GM12864 (cell line): ENCODE data around the gene GTF2H1.

Experiments used
- DNase-seq: peaks from one replicate; pipeline ENCODE4 v3.0.0-alpha.2; 2011; ENCODE audit warnings: low read depth
- H3K4me3 ChIP-seq: 2 replicates; pipeline ENCODE4 v1.5.1; 2011; ENCODE audit warnings: mild to moderate bottlenecking, low read depth, low read length, control low read depth
- TF ChIP-seq, protein P1 (sequence below): IDR thresholded peaks from 2 replicates; pipeline ENCODE4 v1.5.1; 2011; ENCODE audit warnings: low read depth, mild to moderate bottlenecking, moderate library complexity, low read length, control low read depth, inconsistent platforms; ENCODE audit errors: missing control alignments

GTF2H1 gene

DNA sequence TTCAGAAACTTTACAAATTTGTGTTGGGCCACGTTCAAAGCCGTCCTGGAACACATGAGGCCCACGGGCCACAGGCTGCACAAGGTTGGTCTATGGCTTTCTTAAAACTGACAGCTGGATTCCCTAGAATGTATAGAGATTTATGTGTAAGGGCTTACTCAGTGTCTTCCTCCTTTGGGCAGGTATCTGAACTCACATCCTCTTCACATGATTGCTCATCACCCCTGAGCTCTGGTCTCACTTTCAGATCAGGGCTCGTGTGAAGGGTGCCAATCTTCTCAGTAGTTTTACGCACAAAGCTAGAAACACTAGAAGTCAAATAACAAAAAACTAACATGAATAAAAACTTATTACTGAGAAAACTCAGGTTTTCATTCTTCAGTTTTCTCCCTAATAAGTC is 27.5 kb upstream of the GTF2H1 start:
- DNase-seq: peak; percentile 29
- TF ChIP-seq, protein P1, sequence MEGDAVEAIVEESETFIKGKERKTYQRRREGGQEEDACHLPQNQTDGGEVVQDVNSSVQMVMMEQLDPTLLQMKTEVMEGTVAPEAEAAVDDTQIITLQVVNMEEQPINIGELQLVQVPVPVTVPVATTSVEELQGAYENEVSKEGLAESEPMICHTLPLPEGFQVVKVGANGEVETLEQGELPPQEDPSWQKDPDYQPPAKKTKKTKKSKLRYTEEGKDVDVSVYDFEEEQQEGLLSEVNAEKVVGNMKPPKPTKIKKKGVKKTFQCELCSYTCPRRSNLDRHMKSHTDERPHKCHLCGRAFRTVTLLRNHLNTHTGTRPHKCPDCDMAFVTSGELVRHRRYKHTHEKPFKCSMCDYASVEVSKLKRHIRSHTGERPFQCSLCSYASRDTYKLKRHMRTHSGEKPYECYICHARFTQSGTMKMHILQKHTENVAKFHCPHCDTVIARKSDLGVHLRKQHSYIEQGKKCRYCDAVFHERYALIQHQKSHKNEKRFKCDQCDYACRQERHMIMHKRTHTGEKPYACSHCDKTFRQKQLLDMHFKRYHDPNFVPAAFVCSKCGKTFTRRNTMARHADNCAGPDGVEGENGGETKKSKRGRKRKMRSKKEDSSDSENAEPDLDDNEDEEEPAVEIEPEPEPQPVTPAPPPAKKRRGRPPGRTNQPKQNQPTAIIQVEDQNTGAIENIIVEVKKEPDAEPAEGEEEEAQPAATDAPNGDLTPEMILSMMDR: no peak
- no peak overlapping the region for H3K4me3 ChIP-seq

DNA sequence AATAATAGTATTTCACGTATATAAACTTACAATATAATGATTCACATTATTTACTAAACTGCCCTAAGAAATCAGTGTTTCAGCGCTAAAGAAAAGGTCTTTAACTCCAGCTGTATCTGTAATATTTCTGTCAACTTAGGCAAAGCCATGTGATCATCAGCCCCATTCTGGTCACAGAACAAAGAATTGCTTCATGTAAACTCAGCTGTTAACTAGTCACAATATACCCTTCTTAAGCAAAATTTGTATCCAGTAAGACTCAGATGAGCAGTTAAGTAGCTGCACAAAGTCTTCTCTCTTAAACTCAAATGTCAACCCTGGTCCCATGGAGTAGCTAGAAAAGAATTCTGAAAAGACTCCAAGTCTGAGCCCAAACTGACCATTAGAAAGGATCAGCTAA is 27.1 kb upstream of the GTF2H1 start:
- no peak for DNase-seq
- no peak overlapping the region for H3K4me3 ChIP-seq

DNA sequence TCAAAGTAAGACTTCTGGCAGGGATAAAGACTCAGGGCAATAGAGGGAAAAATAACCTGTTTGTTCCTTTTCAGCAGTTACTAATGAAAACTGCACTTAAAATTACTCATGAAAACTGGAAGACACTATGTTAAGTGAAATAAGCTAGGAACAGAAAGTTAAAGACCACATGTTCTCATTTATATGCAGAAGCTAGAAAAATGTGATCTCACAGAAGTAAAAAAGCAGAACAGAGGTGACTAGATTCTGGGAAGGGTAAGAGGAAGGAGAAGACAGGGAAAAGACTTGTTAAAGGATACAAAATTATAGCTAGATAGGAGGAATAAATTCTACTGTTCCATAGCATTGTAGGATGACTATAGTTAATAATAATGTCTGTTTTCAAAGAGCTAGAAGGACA is 22.6 kb upstream of the GTF2H1 start:
- TF ChIP-seq, protein P1: no peak
- H3K4me3 ChIP-seq: no peak overlapping the region

More for the DNA sequence above, 27.1 kb upstream of the GTF2H1 start:
- TF ChIP-seq, protein P1: no peak

DNA sequence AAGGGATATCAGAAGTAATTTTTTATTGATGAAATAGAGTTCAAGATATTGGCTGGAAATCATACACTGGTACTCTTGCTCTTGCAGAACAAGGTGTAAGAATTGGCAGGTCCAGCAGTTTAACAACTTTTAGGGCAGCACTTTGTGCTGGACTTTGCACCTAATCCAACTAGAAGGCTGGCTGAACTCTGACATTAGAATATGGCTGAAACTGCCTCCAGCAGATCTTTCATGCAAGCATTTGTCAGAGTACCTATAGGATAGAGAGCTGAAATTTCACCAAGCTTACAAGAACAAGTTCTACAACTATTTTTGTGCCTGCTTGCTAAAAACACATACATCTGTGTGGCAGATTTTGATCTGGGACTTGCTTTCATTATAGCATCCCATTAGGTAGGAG is 17.6 kb upstream of the GTF2H1 start:
- DNase-seq: no peak
- no peak overlapping the region for H3K4me3 ChIP-seq
- TF ChIP-seq, protein P1: no peak

More for the DNA sequence above, 22.6 kb upstream of the GTF2H1 start:
- DNase-seq: no peak

DNA sequence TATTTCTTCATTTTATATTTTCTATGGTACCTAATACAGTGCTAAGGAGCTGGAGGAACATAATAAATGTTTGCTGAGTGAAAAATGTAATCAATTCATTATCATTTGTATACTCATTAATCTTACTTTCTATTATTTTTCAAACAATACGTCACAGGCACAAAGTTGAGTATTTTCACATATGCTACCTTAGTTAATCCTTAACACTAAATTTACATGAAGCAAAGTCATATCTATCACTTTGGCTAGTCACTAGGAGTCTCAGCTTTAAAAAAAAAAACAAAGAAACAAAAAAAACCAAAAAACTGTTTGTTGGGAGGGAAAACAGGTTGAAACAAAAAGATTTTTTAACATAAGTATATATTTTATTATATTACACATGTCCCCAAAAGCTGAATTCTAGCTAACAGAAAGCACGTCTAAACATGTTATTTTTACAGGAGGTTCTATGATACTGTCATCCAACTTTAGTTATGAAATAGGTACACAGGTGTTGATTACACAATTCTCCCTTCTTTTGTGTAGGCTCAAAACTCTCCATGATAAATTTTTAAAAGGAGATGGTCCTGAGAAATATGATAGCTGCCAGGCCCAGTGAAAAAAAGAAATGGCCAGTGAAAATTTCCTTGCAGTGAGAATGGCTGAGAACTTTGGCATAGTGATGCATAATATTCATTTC is 14.8 kb upstream of the GTF2H1 start:
- DNase-seq: no peak
- TF ChIP-seq, protein P1: no peak

DNA sequence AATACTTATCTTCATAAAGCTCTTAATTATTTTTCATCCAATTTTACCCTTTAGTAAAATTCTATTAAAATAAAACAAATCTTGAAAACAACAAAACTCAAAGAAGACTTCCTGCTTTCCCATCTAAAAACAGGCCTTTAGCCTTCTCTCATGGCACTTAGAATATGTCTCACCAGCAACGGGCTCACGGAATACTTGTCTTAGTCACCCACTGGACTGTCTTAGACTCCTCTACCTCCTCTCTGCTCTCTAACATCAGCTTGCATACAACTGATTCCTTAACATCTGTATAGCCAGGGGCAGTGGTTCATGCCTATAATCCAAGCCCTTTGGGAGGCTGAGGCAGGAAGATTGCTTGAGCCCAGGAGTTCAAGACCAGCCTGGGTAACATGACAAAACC is 14.1 kb upstream of the GTF2H1 start:
- DNase-seq: no peak
- no peak overlapping the region for H3K4me3 ChIP-seq
- TF ChIP-seq, protein P1: no peak

More for the DNA sequence above, 14.8 kb upstream of the GTF2H1 start:
- no peak overlapping the region for H3K4me3 ChIP-seq

DNA sequence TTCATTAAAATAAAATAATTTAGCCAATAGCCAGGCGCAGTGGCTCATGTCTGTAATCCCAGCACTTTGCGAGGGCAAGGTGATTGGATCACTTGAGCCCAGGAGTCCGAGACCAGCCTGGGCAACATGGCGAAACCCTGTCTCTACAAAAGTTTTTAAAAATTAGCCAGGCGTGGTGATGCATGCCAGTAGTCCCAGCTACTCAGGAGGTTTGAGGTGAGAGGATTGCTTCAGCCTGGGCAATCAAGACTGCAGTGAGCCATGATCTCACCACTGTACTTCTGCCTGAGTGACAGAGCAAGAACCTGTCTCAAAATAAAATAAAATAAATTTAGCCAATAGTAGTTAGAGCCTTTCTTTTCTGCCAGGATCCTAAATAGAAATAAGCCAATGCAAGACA is 12.7 kb upstream of the GTF2H1 start:
- no peak overlapping the region for H3K4me3 ChIP-seq
- DNase-seq: no peak
- TF ChIP-seq, protein P1: no peak
